GM23338 (cell line): ENCODE data around the gene SETDB1. TPM values are rescaled to one million over a fixed set of nuclear protein-coding genes. Genes with fewer than 3 reads are reported as not detected.

ENCODE experiments used
- ATAC-seq: fragments of 200-7000 bp; cut with Tn5 transposase; 3 replicates; pipeline ENCODE4 v1.9.1; 2020
- DNase-seq: peaks from one replicate; pipeline ENCODE4 v3.0.0-alpha.2; 2015; ENCODE audit warnings: low spot score
- H2AFZ ChIP-seq: fragments of 200-600 bp; sonication (generic); 2 replicates; pipeline ENCODE4 v1.8.0; 2016; ENCODE audit warnings: antibody characterized with exemption, mild to moderate bottlenecking, moderate library complexity
- H3F3A ChIP-seq: fragments of 200-600 bp; sonication (generic); replicated peaks from 2 replicates; pipeline ENCODE4 v1.8.0; 2017; ENCODE audit warnings: antibody characterized with exemption, mixed run types, low read depth
- H3K27ac ChIP-seq: fragments of 200-600 bp; sonication (generic); 2 replicates; pipeline ENCODE4 v1.6.1; 2016; ENCODE audit warnings: low read depth
- H3K27me3 ChIP-seq: fragments of 200-600 bp; sonication (generic); 2 replicates; pipeline ENCODE4 v1.8.0; 2016; ENCODE audit warnings: mild to moderate bottlenecking, mixed run types, moderate library complexity; ENCODE audit not compliant: insufficient read depth
- H3K36me3 ChIP-seq: fragments of 200-600 bp; sonication (generic); 2 replicates; pipeline ENCODE4 v1.8.0; 2016; ENCODE audit warnings: mild to moderate bottlenecking; ENCODE audit not compliant: insufficient read depth
- H3K4me1 ChIP-seq: fragments of 200-600 bp; sonication (generic); 2 replicates; pipeline ENCODE4 v1.8.0; 2016; ENCODE audit warnings: mild to moderate bottlenecking, moderate library complexity; ENCODE audit not compliant: insufficient read depth
- H3K4me2 ChIP-seq: fragments of 200-600 bp; sonication (generic); 2 replicates; pipeline ENCODE4 v1.7.1; 2017; ENCODE audit warnings: mixed run types
- H3K4me3 ChIP-seq: fragments of 200-600 bp; sonication (generic); 2 replicates; pipeline ENCODE4 v1.6.1; 2016; ENCODE audit warnings: mixed run types
- H3K79me2 ChIP-seq: fragments of 200-600 bp; sonication (generic); replicated peaks from 2 replicates; pipeline ENCODE4 v1.8.0; 2017; ENCODE audit warnings: mild to moderate bottlenecking; ENCODE audit not compliant: insufficient read depth
- H3K9me2 ChIP-seq: fragments of 200-600 bp; sonication (generic); 2 replicates; pipeline ENCODE4 v1.8.0; 2017; ENCODE audit not compliant: insufficient read depth
- H4K20me1 ChIP-seq: fragments of 200-600 bp; sonication (generic); replicated peaks from 2 replicates; pipeline ENCODE4 v1.8.0; 2017; ENCODE audit warnings: mild to moderate bottlenecking; ENCODE audit not compliant: insufficient read depth
- H3K27ac Mint-ChIP-seq: 2 replicates; pipeline ENCODE4 v1.8.0; 2020; ENCODE audit warnings: inconsistent platforms, mild to moderate bottlenecking, moderate library complexity, mixed read lengths
- H3K27me3 Mint-ChIP-seq: 3 replicates; pipeline ENCODE4 v1.8.0; 2022; ENCODE audit warnings: low read depth, mild to moderate bottlenecking, moderate library complexity, mixed read lengths, inconsistent platforms; ENCODE audit not compliant: insufficient read depth, poor library complexity
- H3K36me3 Mint-ChIP-seq: 3 replicates; pipeline ENCODE4 v1.8.0; 2021; ENCODE audit warnings: low read depth, mild to moderate bottlenecking, inconsistent platforms, moderate library complexity, mixed read lengths
- H3K4me1 Mint-ChIP-seq: 3 replicates; pipeline ENCODE4 v1.8.0; 2020; ENCODE audit warnings: mild to moderate bottlenecking, inconsistent platforms, mixed read lengths
- H3K4me3 Mint-ChIP-seq: 3 replicates; pipeline ENCODE4 v1.8.0; 2021; ENCODE audit warnings: moderate library complexity, mild to moderate bottlenecking, inconsistent platforms, mixed read lengths
- H3K9me3 Mint-ChIP-seq: 3 replicates; pipeline ENCODE4 v1.8.0; 2020; ENCODE audit warnings: moderate library complexity, mild to moderate bottlenecking, inconsistent platforms, mixed read lengths
- CREB1 ChIP-seq: fragments of 250-450 bp; sonication (Bioruptor Pico); IDR thresholded peaks from 2 replicates; pipeline ENCODE4 v1.5.0; 2020; ENCODE audit warnings: low read depth, mild to moderate bottlenecking, moderate library complexity
- CTCF ChIP-seq, 2 experiments: fragments of 200-600 bp in 1 of 2; sonication (generic) in 1 of 2; conservative IDR thresholded peaks; 2 replicates each; pipeline versions ENCODE4 v1.5.1 to v1.6.1; 2016 to 2017; ENCODE audit warnings: antibody characterized with exemption in 2 of 2, low read depth in 2 of 2, mild to moderate bottlenecking in 2 of 2, moderate library complexity in 1 of 2
- ETS1 ChIP-seq: IDR thresholded peaks from 2 replicates; pipeline ENCODE4 v1.6.1; 2016; ENCODE audit warnings: antibody characterized with exemption
- EZH2phosphoT487 ChIP-seq: fragments of 200-600 bp; sonication (generic); IDR thresholded peaks from one replicate; pipeline ENCODE4 v1.8.1; 2018; ENCODE audit warnings: antibody characterized with exemption; ENCODE audit not compliant: unreplicated experiment
- JUNB ChIP-seq: IDR thresholded peaks from one replicate; pipeline ENCODE4 v1.6.1; 2016; ENCODE audit warnings: antibody characterized with exemption; ENCODE audit not compliant: unreplicated experiment
- NANOG ChIP-seq: IDR thresholded peaks from 2 replicates; pipeline ENCODE4 v1.6.1; 2016; ENCODE audit warnings: antibody characterized with exemption, borderline replicate concordance
- REST ChIP-seq: IDR thresholded peaks from one replicate; pipeline ENCODE4 v1.6.1; 2018; ENCODE audit warnings: antibody characterized with exemption; ENCODE audit not compliant: unreplicated experiment
- STAT1 ChIP-seq: IDR thresholded peaks from one replicate; pipeline ENCODE4 v1.6.1; 2016; ENCODE audit warnings: antibody characterized with exemption; ENCODE audit not compliant: unreplicated experiment
- ZNF114 ChIP-seq: fragments of 250-450 bp; sonication (Bioruptor Pico); IDR thresholded peaks from 2 replicates; pipeline ENCODE4 v1.5.0; 2020; ENCODE audit warnings: mild to moderate bottlenecking, moderate library complexity
- ZNF331 ChIP-seq: fragments of 250-450 bp; sonication (Bioruptor Pico); IDR thresholded peaks from 2 replicates; pipeline ENCODE4 v1.5.0; 2020; ENCODE audit warnings: low read depth, mild to moderate bottlenecking, moderate library complexity
- polyA plus RNA-seq: library from polyadenylated mRNA; unstranded; fragments of >200 nt; fragmentation: Nextera tagmentation; extraction: Ambion mirVana; gene quantifications from 2 replicates; pipeline ENCODE4 v1.2.1, GENCODE V29; 2016
- total RNA-seq: library from RNA; depleted of rRNA; stranded (reverse); fragments of >200 nt; shearing (Covaris generic); gene quantifications from 2 replicates; pipeline ENCODE4 v1.2.3, GENCODE V29; 2014

The SETDB1 gene
- total and polyA plus RNA-seq, 2 experiments from 2014 or later, result 16.9 to 47.4 TPM

GRCh38 chr1:150981805-150982712, 55.9 kb downstream of the SETDB1 start, which contains the start of gene ANXA9:
ANXA9 (plus strand) TSS chr1:150982292; CDS start chr1:150983106, 814 bp downstream.
- H3K4me2 ChIP-seq, result peak within 1 kb of the TSS; percentile 75
- Mint-ChIP-seq H3K4me1 (peaks cover 40% of the 10 kb centered on the region), H3K36me3 (no peaks in the 10 kb centered on the region; the same call in 2 of the 3 replicates), H3K9me3 (no peaks in the 10 kb centered on the region), H3K27me3 (peaks cover 7% of the 10 kb centered on the region), H3K27ac (peak within 1 kb of the TSS; percentile 90), H3K4me3 (peak within 1 kb of the TSS; percentile 36)
- peak within 1 kb of the TSS; percentile 93 for H3K27ac ChIP-seq
- TF ChIP-seq CREB1, result no peak
- no peak for TF ChIP-seq CTCF (conservative IDR thresholded peaks at IDR 0.05; ENCODE audit: low read depth in 2 of 2)
- no peak for TF ChIP-seq REST
- ATAC-seq (peak; percentile 19), DNase-seq (peak; percentile 46)
- H3K79me2 ChIP-seq, result no peaks in the 10 kb centered on the region
- peaks cover 37% of the 10 kb centered on the region for H3K4me1 ChIP-seq
- H3K36me3 ChIP-seq, result no peaks in the 10 kb centered on the region
- H3K4me3 ChIP-seq, result peak within 1 kb of the TSS; percentile 30
- peaks cover 13% of the 10 kb centered on the region for H3F3A ChIP-seq
- no peaks in the 10 kb centered on the region for H4K20me1 ChIP-seq
- H3K27me3 ChIP-seq, result no peaks in the 10 kb centered on the region
- no peaks in the 10 kb centered on the region for H3K9me2 ChIP-seq
- peak within 1 kb of the TSS; percentile 70 for H2AFZ ChIP-seq

- ATAC-seq, result no peak
- H3K27me3 Mint-ChIP-seq, result peaks cover 7% of the 10 kb centered on the region
- Histone ChIP-seq H3F3A (0 out of 2 replicates have a peak, but pooled peaks cover 3% of the 10 kb centered on the region), H3K36me3 (no peaks in the 10 kb centered on the region), H3K9me2 (no peaks in the 10 kb centered on the region), H3K27me3 (no peaks in the 10 kb centered on the region), H2AFZ (no peak overlapping the region), H3K4me2 (no peak overlapping the region), H3K4me1 (peaks cover 20% of the 10 kb centered on the region), H3K79me2 (no peaks in the 10 kb centered on the region), H3K4me3 (no peak overlapping the region), H3K27ac (no peak overlapping the region), H4K20me1 (no peaks in the 10 kb centered on the region)
- H3K4me1 Mint-ChIP-seq, result peaks cover 22% of the 10 kb centered on the region
- no peak for DNase-seq
- H3K9me3 Mint-ChIP-seq, result no peaks in the 10 kb centered on the region
- H3K4me3 Mint-ChIP-seq, result no peak overlapping the region; the same call in 2 of the 3 replicates
- no peaks in the 10 kb centered on the region; the same call in 2 of the 3 replicates for H3K36me3 Mint-ChIP-seq
- no peak overlapping the region for H3K27ac Mint-ChIP-seq
- no peak for TF ChIP-seq STAT1
- no peak for TF ChIP-seq ZNF114
- TF ChIP-seq EZH2phosphoT487, result no peak
- no peak for TF ChIP-seq JUNB
- TF ChIP-seq NANOG, result no peak
- no peak for TF ChIP-seq ETS1
- no peak for TF ChIP-seq CTCF (conservative IDR thresholded peaks at IDR 0.05; ENCODE audit: low read depth in 2 of 2)
- TF ChIP-seq ZNF331, result no peak
Measured at GRCh38 chr1:150985179-150985825, 59.1 kb downstream of the SETDB1 start.
